ENCODE measurements around the gene VTI1A.

DNA sequence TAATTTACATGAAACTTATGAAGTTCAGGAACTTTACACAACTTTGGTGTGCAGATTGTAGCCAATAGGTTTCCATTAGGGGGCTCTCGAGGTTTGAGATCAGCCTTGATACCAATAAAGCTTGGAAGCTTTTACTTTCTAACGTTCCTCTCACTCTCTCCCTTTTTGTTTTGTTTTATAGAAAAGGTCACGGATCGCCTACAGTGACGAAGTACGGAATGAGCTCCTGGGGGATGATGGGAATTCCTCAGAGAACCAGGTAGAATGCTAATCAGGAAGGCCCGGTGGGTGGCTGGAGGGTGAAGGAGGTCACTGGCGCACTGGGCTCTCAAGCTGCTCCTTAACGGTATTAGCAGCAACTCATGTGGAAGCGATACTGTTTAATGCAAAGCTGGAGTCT lies 79.9 kb downstream of the VTI1A start:
- no peak for TF ChIP-seq POLR2A (IDR thresholded peaks at IDR 0.05; ENCODE audit: low read depth, low read length)
- TF ChIP-seq POLR2AphosphoS5 (IDR thresholded peaks at IDR 0.05; ENCODE audit: low read depth, low read length) = no peak

All from GM12892 (cell line).